Natural killer cell (primary cell): Measurements from ENCODE around the gene NFU1. TPM values are rescaled to one million over a fixed set of nuclear protein-coding genes. Genes with fewer than 3 reads are reported as not detected.

Source experiments
- ATAC-seq, 3 donors: fragments of 150-1000 bp in 2 of 3; fragments of 200-7000 bp in 1 of 3; cut with Tn5 transposase; 1 replicate in 1 of 3; 2 replicates in 2 of 3; pipeline ENCODE4 v1.10.0; 2021; ENCODE audit warnings: mild to moderate bottlenecking in 2 of 3, moderate library complexity in 2 of 3
- DNase-seq, 2 donors: peaks; one replicate each; pipeline versions ENCODE4 v3.0.0 to v3.0.0-alpha.2; 2013 to 2021; ENCODE audit warnings: mixed read lengths in 1 of 2
- H3K27ac ChIP-seq: one replicate; pipeline ENCODE4 v1.5.1; 2013; ENCODE audit warnings: mild to moderate bottlenecking, low read length
- H3K27me3 ChIP-seq: one replicate; pipeline ENCODE4 v1.6.1; 2013; ENCODE audit warnings: low read length; ENCODE audit not compliant: control insufficient read depth, insufficient read depth
- H3K36me3 ChIP-seq: one replicate; pipeline ENCODE4 v1.6.1; 2013; ENCODE audit warnings: low read length; ENCODE audit not compliant: control insufficient read depth, insufficient read depth
- H3K4me1 ChIP-seq: one replicate; pipeline ENCODE4 v1.6.1; 2013; ENCODE audit warnings: low read length; ENCODE audit not compliant: control insufficient read depth, insufficient read depth
- H3K4me3 ChIP-seq: one replicate; pipeline ENCODE4 v1.5.1; 2013; ENCODE audit warnings: low read length
- H3K9me3 ChIP-seq: one replicate; pipeline ENCODE4 v1.6.1; 2013; ENCODE audit warnings: low read length; ENCODE audit not compliant: control insufficient read depth, insufficient read depth
- H3K27ac Mint-ChIP-seq, 2 donors: one replicate each; pipeline ENCODE4 v1.8.0; 2022; ENCODE audit warnings: mild to moderate bottlenecking in 2 of 2, mixed read lengths in 2 of 2, moderate library complexity in 1 of 2
- H3K27me3 Mint-ChIP-seq, 2 donors: one replicate each; pipeline ENCODE4 v1.8.0; 2022; ENCODE audit warnings: low read depth in 2 of 2, mixed read lengths in 2 of 2
- H3K36me3 Mint-ChIP-seq: one replicate; pipeline ENCODE4 v1.8.0; 2022; ENCODE audit warnings: mixed read lengths
- H3K4me1 Mint-ChIP-seq, 2 donors: one replicate each; pipeline ENCODE4 v1.8.0; 2022; ENCODE audit warnings: mixed read lengths in 2 of 2
- H3K4me3 Mint-ChIP-seq: one replicate; pipeline ENCODE4 v1.8.0; 2022; ENCODE audit warnings: mild to moderate bottlenecking, moderate library complexity, mixed read lengths
- H3K9me3 Mint-ChIP-seq, 2 donors: one replicate each; pipeline ENCODE4 v1.8.0; 2022; ENCODE audit warnings: mixed read lengths in 2 of 2
- CTCF ChIP-seq: fragments of 200-600 bp; IDR thresholded peaks from one replicate; pipeline ENCODE4 v1.8.0; 2022; ENCODE audit warnings: antibody characterized with exemption
- WGBS: methylation state at CpG from one replicate; pipeline ENCODE4 v1.1.7; 2013; ENCODE audit warnings: missing lambda C conversion rate; ENCODE audit not compliant: insufficient coverage; 5-methylcytosine and 5-hydroxymethylcytosine counted together
- intact Hi-C: fragments of 100-400 bp; cut with micrococcal nuclease; formaldehyde crosslinking; loops from one replicate; pipeline ENCODE4 v1.14.2; 2022
- total RNA-seq, 4 donors: library from RNA; stranded (reverse); fragments of 120-200 nt in 1 of 4; gene quantifications; one replicate each; pipeline versions ENCODE4 v1.2.3 to v1.2.4, GENCODE V29; 2013 to 2022

NFU1 gene
- total RNA-seq, 3 donors from 2014 or later (not counting 1 experiment from before 2014, with no cell fraction given) = 21.4 to 25.0 (median 23.6) TPM

GRCh38 chr2:69372767-69373166 is 64.5 kb downstream of the NFU1 start:
- no peak for DNase-seq
- Histone ChIP-seq H3K9me3 (no peaks in the 10 kb centered on the region), H3K36me3 (peaks cover 42% of the 10 kb centered on the region), H3K4me3 (no peak overlapping the region), H3K27me3 (no peaks in the 10 kb centered on the region), H3K4me1 (no peaks in the 10 kb centered on the region), H3K27ac (no peak overlapping the region)
- no peaks in the 10 kb centered on the region for H3K27me3 Mint-ChIP-seq
- no peak overlapping the region for H3K27ac Mint-ChIP-seq
- intact Hi-C loops = no loop called here
- no peak for ATAC-seq
- H3K36me3 Mint-ChIP-seq = peaks cover 7% of the 10 kb centered on the region
- H3K9me3 Mint-ChIP-seq = no peaks in the 10 kb centered on the region
- TF ChIP-seq CTCF = no peak
- no peak overlapping the region for H3K4me3 Mint-ChIP-seq
- peaks cover 9 to 11% of the 10 kb centered on the region in 2 donors for H3K4me1 Mint-ChIP-seq

GRCh38 chr2:69369802-69370201 is 67.4 kb downstream of the NFU1 start:
- H3K27ac Mint-ChIP-seq = no peak overlapping the region
- Histone ChIP-seq H3K36me3 (peaks cover 56% of the 10 kb centered on the region), H3K27me3 (no peaks in the 10 kb centered on the region), H3K27ac (no peak overlapping the region), H3K4me1 (no peaks in the 10 kb centered on the region), H3K4me3 (no peak overlapping the region), H3K9me3 (no peaks in the 10 kb centered on the region)
- ATAC-seq (no peak), DNase-seq (no peak)
- no peaks in the 10 kb centered on the region for H3K4me1 Mint-ChIP-seq
- TF ChIP-seq CTCF = no peak
- no peaks in the 10 kb centered on the region for H3K9me3 Mint-ChIP-seq
- intact Hi-C loops = no loop called here
- WGBS = 100% methylated on average over 1 of the region's 1 CpG
- H3K27me3 Mint-ChIP-seq = no peaks in the 10 kb centered on the region
- H3K36me3 Mint-ChIP-seq = peaks cover 18% of the 10 kb centered on the region
- H3K4me3 Mint-ChIP-seq = no peak overlapping the region

GRCh38 chr2:69368588-69368987 is 68.6 kb downstream of the NFU1 start:
- Mint-ChIP-seq H3K27me3 (no peaks in the 10 kb centered on the region), H3K27ac (no peak overlapping the region), H3K4me3 (no peak overlapping the region), H3K9me3 (no peaks in the 10 kb centered on the region), H3K4me1 (no peaks in the 10 kb centered on the region), H3K36me3 (peaks cover 18% of the 10 kb centered on the region)
- Histone ChIP-seq H3K36me3 (peaks cover 58% of the 10 kb centered on the region), H3K9me3 (no peaks in the 10 kb centered on the region), H3K4me1 (no peaks in the 10 kb centered on the region), H3K27ac (no peak overlapping the region), H3K4me3 (no peak overlapping the region), H3K27me3 (no peaks in the 10 kb centered on the region)
- ATAC-seq (no peak), DNase-seq (no peak)
- intact Hi-C loops = no loop called here
- WGBS = 98% methylated on average over 7 of the region's 7 CpGs
- no peak for TF ChIP-seq CTCF

- no peak overlapping the region for H3K4me3 Mint-ChIP-seq
- Histone ChIP-seq H3K9me3 (no peaks in the 10 kb centered on the region), H3K36me3 (peaks cover 66% of the 10 kb centered on the region), H3K27me3 (no peaks in the 10 kb centered on the region), H3K4me3 (no peak overlapping the region), H3K27ac (no peak overlapping the region), H3K4me1 (no peaks in the 10 kb centered on the region)
- H3K36me3 Mint-ChIP-seq = peaks cover 18% of the 10 kb centered on the region
- no peak overlapping the region for H3K27ac Mint-ChIP-seq
- ATAC-seq = no peak
- no peak for TF ChIP-seq CTCF
- DNase-seq = no peak
- H3K9me3 Mint-ChIP-seq = no peaks in the 10 kb centered on the region
- H3K4me1 Mint-ChIP-seq = no peaks in the 10 kb centered on the region
- intact Hi-C loops = no loop called here
- no peaks in the 10 kb centered on the region for H3K27me3 Mint-ChIP-seq
Measured at GRCh38 chr2:69359371-69359770, 77.9 kb downstream of the NFU1 start.
